Measurements from ENCODE around the gene PAK4.
"Not testable (repeated sequence)": the region's sequence is repeated elsewhere in the genome, so short reads cannot be mapped to it uniquely, and the experiment has no call there.

Gene PAK4

GRCh38 chr19:39206122-39206521 lies 80.5 kb downstream of the PAK4 start:
- no peak for DNase-seq (ENCODE audit: low read depth, low spot score)

- DNase-seq (ENCODE audit: low read depth, low spot score), result no peak
These were observed 81.8 kb downstream of the PAK4 start for GRCh38 chr19:39207293-39207836.

GRCh38 chr19:39208175-39208795 lies 82.7 kb downstream of the PAK4 start:
- no peak for DNase-seq (ENCODE audit: low read depth, low spot score)

GRCh38 chr19:39209196-39209595 lies 83.6 kb downstream of the PAK4 start:
- DNase-seq (ENCODE audit: low read depth, low spot score), result no peak

- DNase-seq (ENCODE audit: low read depth, low spot score), result no peak
These were observed 86.3 kb downstream of the PAK4 start for GRCh38 chr19:39211731-39212374.

GRCh38 chr19:39212375-39212742 lies 86.8 kb downstream of the PAK4 start:
- DNase-seq (ENCODE audit: low read depth, low spot score), result peak; percentile 70

GRCh38 chr19:39215323-39215722 lies 89.7 kb downstream of the PAK4 start:
- DNase-seq (ENCODE audit: low read depth, low spot score), result not testable (repeated sequence)

GRCh38 chr19:39217094-39217493 lies 91.5 kb downstream of the PAK4 start:
- DNase-seq (ENCODE audit: low read depth, low spot score), result no peak

- no peak for DNase-seq (ENCODE audit: low read depth, low spot score)
These were observed 92.8 kb downstream of the PAK4 start for GRCh38 chr19:39218230-39219007.

- not testable (repeated sequence) for DNase-seq (ENCODE audit: low read depth, low spot score)
These were observed 93.5 kb downstream of the PAK4 start for GRCh38 chr19:39219108-39219507.

GRCh38 chr19:39223703-39224279 lies 98.2 kb downstream of the PAK4 start:
- DNase-seq (ENCODE audit: low read depth, low spot score), result peak; percentile 36

- DNase-seq (ENCODE audit: low read depth, low spot score), result peak; percentile 36
These were observed 99.3 kb downstream of the PAK4 start for GRCh38 chr19:39224910-39225309.

Data from ELF-1 (cell line).